ENCODE results near the gene PRR7.
"Not testable (repeated sequence)": the region's sequence is repeated elsewhere in the genome, so short reads cannot be mapped to it uniquely, and the experiment has no call there.

The PRR7 gene

GRCh38 chr5:177470759-177471536 lies 24.3 kb downstream of the PRR7 start:
- peak; percentile 64 for DNase-seq

- DNase-seq = no peak
Observed at GRCh38 chr5:177471610-177472356, 25.2 kb downstream of the PRR7 start.

GRCh38 chr5:177472460-177473442 lies 26.1 kb downstream of the PRR7 start:
- no peak for DNase-seq

- peak; percentile 74 for DNase-seq
Observed at GRCh38 chr5:177473443-177474001, 26.9 kb downstream of the PRR7 start, which contains the start of gene DBN1. Gene DBN1 (minus strand): TSS chr5:177473634. CDS start chr5:177473521, 113 bp downstream.

- DNase-seq = no peak
Observed at GRCh38 chr5:177474002-177474476, 27.4 kb downstream of the PRR7 start.

GRCh38 chr5:177474846-177475562 lies 28.4 kb downstream of the PRR7 start:
- no peak for DNase-seq

- no peak for DNase-seq
Observed at GRCh38 chr5:177475563-177476427, 29.2 kb downstream of the PRR7 start.

GRCh38 chr5:177476531-177477233 lies 30.1 kb downstream of the PRR7 start:
- peak; percentile 65 for DNase-seq

GRCh38 chr5:177477701-177478477 lies 31.3 kb downstream of the PRR7 start:
- DNase-seq = no peak

- peak; percentile 45 for DNase-seq
Observed at GRCh38 chr5:177478711-177479646, 32.4 kb downstream of the PRR7 start.

- peak; percentile 32 for DNase-seq
Observed at GRCh38 chr5:177479774-177480173, 33.2 kb downstream of the PRR7 start.

GRCh38 chr5:177482359-177482795 lies 35.8 kb downstream of the PRR7 start:
- no peak for DNase-seq

- DNase-seq = no peak
Observed at GRCh38 chr5:177483042-177483441, 36.4 kb downstream of the PRR7 start.

- DNase-seq = no peak
Observed at GRCh38 chr5:177483994-177484901, 37.6 kb downstream of the PRR7 start.

GRCh38 chr5:177484902-177485549 lies 38.4 kb downstream of the PRR7 start:
- no peak for DNase-seq

- not testable (repeated sequence) for DNase-seq
Observed at GRCh38 chr5:177485753-177486152, 39.1 kb downstream of the PRR7 start.

Data from fibroblast of skin of right quadriceps (primary cell).